Measurements from ENCODE around the gene CDH4.

DNA sequence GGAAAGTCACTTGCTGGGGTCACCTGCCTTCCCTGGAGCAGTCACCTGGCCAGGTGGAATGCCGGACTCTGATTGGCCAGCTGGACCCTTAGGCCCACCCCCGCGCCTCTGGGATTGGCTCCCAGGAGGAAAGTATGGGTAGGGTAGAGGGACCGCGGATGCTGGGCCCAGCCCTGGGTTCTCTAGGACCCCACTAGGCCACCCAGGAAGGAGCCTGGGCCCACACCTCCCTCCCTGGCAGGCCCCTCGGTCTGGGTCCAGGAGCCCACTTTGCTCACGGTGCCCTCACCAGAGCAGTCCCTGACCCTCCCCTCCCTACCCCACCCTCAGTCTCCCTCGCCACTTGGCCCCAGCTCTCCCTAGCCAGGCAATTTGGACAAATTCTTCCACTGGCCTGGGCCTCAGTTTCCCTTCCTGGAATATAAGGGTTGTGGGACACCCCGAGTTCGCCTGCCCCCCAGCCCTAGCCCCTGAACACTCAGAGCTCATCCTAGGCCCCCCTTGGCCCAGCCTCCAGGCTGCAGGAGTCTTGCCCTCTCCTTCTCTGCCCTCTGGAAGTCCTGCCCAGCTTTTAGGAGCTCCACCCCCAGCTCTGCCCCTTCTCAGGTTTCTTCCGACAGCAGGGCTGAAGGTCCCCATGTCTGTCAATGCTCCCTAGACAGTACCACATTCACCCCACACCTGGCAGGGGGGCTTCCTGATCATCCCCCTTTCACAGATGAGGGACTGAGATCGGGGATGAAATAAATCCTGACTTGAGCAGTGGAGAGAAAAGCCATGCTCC is 514.0 kb downstream of the CDH4 start:
- TF ChIP-seq ELF1 (tag; IDR thresholded peaks at IDR 0.05) (no peak), NCOA1 (IDR thresholded peaks at IDR 0.05; ENCODE audit: low read depth) (no peak), MXI1 (IDR thresholded peaks at IDR 0.05; ENCODE audit: low read depth, low read length) (no peak), EZH2 (IDR thresholded peaks at IDR 0.05; ENCODE audit: borderline replicate concordance, low read depth, low read length) (no peak), FOXA1 (IDR thresholded peaks at IDR 0.05; ENCODE audit: borderline replicate concordance) (no peak), NR3C1 (CRISPR knock-in tag; IDR thresholded peaks at IDR 0.05) (no peak)
- TF ChIP-seq, protein P1, sequence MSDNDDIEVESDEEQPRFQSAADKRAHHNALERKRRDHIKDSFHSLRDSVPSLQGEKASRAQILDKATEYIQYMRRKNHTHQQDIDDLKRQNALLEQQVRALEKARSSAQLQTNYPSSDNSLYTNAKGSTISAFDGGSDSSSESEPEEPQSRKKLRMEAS (CRISPR knock-in tag; IDR thresholded peaks at IDR 0.05): no peak
- TF ChIP-seq, protein P2, sequence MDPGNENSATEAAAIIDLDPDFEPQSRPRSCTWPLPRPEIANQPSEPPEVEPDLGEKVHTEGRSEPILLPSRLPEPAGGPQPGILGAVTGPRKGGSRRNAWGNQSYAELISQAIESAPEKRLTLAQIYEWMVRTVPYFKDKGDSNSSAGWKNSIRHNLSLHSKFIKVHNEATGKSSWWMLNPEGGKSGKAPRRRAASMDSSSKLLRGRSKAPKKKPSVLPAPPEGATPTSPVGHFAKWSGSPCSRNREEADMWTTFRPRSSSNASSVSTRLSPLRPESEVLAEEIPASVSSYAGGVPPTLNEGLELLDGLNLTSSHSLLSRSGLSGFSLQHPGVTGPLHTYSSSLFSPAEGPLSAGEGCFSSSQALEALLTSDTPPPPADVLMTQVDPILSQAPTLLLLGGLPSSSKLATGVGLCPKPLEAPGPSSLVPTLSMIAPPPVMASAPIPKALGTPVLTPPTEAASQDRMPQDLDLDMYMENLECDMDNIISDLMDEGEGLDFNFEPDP (CRISPR knock-in tag; IDR thresholded peaks at IDR 0.05): no peak
- TF ChIP-seq, protein P3, sequence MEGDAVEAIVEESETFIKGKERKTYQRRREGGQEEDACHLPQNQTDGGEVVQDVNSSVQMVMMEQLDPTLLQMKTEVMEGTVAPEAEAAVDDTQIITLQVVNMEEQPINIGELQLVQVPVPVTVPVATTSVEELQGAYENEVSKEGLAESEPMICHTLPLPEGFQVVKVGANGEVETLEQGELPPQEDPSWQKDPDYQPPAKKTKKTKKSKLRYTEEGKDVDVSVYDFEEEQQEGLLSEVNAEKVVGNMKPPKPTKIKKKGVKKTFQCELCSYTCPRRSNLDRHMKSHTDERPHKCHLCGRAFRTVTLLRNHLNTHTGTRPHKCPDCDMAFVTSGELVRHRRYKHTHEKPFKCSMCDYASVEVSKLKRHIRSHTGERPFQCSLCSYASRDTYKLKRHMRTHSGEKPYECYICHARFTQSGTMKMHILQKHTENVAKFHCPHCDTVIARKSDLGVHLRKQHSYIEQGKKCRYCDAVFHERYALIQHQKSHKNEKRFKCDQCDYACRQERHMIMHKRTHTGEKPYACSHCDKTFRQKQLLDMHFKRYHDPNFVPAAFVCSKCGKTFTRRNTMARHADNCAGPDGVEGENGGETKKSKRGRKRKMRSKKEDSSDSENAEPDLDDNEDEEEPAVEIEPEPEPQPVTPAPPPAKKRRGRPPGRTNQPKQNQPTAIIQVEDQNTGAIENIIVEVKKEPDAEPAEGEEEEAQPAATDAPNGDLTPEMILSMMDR (IDR thresholded peaks at IDR 0.05 in 2 of 3, conservative IDR thresholded peaks at IDR 0.05 in 1 of 3; ENCODE audit: insufficient read depth in 2 of 3, low read depth in 1 of 3, low read length in 3 of 3): no peak
- TF ChIP-seq, protein P4, sequence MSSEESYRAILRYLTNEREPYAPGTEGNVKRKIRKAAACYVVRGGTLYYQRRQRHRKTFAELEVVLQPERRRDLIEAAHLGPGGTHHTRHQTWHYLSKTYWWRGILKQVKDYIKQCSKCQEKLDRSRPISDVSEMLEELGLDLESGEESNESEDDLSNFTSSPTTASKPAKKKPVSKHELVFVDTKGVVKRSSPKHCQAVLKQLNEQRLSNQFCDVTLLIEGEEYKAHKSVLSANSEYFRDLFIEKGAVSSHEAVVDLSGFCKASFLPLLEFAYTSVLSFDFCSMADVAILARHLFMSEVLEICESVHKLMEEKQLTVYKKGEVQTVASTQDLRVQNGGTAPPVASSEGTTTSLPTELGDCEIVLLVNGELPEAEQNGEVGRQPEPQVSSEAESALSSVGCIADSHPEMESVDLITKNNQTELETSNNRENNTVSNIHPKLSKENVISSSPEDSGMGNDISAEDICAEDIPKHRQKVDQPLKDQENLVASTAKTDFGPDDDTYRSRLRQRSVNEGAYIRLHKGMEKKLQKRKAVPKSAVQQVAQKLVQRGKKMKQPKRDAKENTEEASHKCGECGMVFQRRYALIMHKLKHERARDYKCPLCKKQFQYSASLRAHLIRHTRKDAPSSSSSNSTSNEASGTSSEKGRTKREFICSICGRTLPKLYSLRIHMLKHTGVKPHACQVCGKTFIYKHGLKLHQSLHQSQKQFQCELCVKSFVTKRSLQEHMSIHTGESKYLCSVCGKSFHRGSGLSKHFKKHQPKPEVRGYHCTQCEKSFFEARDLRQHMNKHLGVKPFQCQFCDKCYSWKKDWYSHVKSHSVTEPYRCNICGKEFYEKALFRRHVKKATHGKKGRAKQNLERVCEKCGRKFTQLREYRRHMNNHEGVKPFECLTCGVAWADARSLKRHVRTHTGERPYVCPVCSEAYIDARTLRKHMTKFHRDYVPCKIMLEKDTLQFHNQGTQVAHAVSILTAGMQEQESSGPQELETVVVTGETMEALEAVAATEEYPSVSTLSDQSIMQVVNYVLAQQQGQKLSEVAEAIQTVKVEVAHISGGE (CRISPR knock-in tag; IDR thresholded peaks at IDR 0.05): no peak
- TF ChIP-seq, protein P5, sequence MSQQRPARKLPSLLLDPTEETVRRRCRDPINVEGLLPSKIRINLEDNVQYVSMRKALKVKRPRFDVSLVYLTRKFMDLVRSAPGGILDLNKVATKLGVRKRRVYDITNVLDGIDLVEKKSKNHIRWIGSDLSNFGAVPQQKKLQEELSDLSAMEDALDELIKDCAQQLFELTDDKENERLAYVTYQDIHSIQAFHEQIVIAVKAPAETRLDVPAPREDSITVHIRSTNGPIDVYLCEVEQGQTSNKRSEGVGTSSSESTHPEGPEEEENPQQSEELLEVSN (IDR thresholded peaks at IDR 0.05; ENCODE audit: borderline replicate concordance in 1 of 2, extremely low read depth in 1 of 2, insufficient read depth in 1 of 2, insufficient read length in 1 of 2, low read depth in 1 of 2, low read length in 1 of 2, poor library complexity in 1 of 2, severe bottlenecking in 1 of 2): no peak
